GM20000 (cell line): ENCODE results near the gene PHLPP2.

ENCODE experiments used
- DNase-seq: peaks from one replicate; pipeline ENCODE4 v3.0.0; 2012; ENCODE audit warnings: low spot score
- CTCF ChIP-seq: IDR thresholded peaks from 2 replicates; pipeline ENCODE4 v1.5.1; 2012; ENCODE audit warnings: mild to moderate bottlenecking, control low read depth; ENCODE audit errors: extremely low read depth, missing control alignments

PHLPP2 gene

DNA sequence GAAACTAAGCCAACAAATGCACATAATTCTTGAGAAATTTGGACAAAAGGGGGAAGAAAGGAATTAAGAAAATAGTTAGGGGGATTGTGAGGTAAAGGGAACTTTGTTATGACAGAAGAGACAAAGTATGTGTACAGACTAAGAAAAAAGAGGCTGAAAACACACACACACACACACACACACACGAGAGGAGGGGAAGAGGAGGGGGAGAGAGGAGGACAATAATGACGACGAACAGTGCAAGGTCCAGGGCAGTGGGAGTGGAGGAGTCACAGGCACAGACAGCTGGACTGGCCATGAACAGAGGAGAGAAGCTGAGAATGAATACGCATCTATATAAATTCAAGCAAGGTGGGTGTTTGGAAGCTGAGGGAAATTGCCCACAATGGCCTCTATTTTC lies 54.0 kb downstream of the PHLPP2 start:
- no peak for DNase-seq
- TF ChIP-seq CTCF = no peak

DNA sequence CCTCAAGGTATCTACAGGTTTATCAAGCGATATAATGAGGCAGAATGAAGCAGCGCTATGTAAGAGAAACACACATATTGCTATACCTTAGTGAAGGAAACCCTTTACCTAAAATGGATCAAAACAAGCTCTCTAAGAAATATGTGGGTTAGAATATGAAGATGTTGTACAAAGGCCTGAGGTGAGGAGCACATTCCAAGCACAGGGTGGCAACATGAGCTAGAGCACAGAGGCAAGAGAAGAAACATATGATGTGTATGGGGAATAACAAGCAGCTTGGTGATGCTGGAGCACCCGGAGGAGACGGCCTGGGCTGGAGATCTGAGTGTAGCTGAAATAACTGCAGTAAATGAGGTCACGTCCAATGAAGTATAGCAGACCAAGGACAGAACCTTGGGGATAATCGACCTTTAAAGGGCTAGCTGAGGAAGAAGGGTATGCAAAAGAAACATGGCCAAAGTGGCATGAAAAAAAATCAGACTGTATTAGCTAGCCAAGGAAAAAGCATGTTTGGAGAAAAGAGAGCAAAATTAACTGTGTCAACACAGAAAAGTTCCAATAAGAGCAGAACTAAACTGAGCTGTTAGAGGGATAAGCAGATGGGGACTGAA lies 54.5 kb downstream of the PHLPP2 start:
- no peak for DNase-seq

GRCh38 chr16:71666928-71667707 lies 57.4 kb downstream of the PHLPP2 start:
- TF ChIP-seq CTCF = no peak
- DNase-seq = no peak

More for the DNA sequence above, 54.5 kb downstream of the PHLPP2 start:
- TF ChIP-seq CTCF = no peak

- no peak for TF ChIP-seq CTCF
Observed at GRCh38 chr16:71666264-71666663, 58.2 kb downstream of the PHLPP2 start.

GRCh38 chr16:71659471-71659870 lies 65.0 kb downstream of the PHLPP2 start:
- no peak for DNase-seq
- TF ChIP-seq CTCF = no peak

More at GRCh38 chr16:71666264-71666663, 58.2 kb downstream of the PHLPP2 start:
- no peak for DNase-seq

DNA sequence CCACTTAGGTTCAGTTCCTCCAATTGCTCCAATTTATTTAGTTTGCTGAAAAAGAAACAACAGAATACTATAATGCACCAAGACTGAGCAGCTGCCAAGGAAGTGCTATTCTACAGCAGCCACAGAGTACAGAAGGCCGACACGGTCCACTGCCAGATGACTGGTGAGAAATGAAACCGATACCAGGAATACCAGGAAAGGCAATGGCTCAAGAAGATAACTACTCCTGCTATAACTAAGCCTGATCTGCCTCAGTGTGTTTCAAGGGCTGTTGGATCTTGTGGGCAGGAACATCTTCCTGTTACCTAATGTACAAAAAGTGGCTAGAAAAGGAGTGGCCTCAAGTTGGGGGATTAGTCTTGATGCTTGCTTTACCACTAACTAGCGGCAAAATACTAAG lies 65.7 kb downstream of the PHLPP2 start:
- no peak for TF ChIP-seq CTCF
- no peak for DNase-seq

GRCh38 chr16:71649704-71650103 lies 74.8 kb downstream of the PHLPP2 start:
- TF ChIP-seq CTCF = no peak
- no peak for DNase-seq
